NCI-H146 treated with DMSO at 0.1 percent for 48 hours (cell line): Measurements from ENCODE around the gene BPIFB3.

ENCODE experiments used
- DNase-seq: peaks from one replicate; lab custom pipeline; 2025; ENCODE audit not compliant: unreplicated experiment; lab: John Stamatoyannopoulos, UW

Gene BPIFB3

DNA sequence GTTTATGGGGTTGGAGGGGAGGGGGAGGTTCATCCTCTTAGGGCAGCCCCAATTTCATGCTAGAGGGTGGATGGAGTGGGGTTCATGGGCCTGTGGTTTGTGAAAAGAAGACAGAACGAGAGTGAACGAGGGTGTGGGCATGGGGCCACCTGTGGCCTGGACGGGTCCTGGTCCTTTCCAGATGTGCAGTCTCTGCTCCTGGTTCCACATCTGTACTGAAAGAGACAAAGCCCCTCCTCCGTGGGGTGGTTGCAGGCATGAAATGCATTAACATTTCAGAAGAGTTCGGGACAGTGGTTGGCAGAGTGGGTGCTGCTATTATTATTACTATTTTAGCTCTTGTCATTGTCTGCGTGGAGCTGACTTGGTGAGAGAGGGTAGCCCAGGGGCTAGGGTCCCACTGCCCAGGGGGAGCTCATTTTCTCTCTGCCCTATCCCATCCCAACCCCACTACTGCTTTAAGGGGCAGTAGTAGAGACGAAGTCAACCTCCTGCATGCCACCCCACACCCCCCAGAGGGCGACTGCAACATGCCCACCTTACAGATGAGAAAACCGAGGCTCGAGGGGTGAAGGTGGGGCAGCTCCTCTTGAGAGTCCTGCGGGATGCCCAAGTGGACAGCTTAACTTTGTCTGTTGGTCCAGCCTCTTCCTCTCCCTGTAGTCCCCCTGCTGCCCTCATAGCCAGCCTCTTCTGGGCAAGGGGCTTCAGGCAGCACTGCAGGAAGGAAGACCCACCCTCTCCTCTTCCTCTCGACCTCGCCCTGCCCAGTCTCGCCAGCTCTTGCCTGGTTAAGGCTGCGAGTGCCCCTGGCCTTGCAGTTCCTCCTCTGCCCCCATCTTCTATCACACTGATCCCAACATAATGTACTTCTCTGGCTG is 37.8 kb upstream of the BPIFB3 start:
- DNase-seq, result no peak

DNA sequence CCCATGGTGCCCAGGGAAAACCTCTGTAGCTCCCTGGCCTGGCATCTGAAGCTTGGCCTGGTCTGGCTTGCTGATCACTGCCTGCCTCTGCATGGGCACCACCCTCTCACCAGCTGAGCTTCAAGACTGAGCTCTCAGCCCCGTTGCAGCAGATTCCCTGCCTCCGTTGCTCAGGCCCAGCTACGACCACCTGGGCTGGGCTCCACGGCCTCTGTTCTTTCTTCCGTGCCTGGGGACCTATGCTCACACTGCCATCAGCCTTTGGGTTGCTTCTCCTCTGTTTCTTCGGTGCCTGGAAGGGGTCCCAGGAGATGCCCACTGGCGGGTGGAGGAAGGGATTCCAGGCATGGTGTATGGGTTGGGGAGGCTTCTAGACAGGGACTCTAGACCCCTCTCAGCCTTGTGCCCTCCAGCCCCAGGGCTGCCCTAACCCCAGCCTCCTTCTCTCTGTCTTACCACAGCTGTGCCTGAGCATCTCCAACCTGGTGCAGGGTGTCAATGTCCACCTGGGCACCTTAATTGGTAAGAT is 37.1 kb upstream of the BPIFB3 start:
- DNase-seq, result no peak

DNA sequence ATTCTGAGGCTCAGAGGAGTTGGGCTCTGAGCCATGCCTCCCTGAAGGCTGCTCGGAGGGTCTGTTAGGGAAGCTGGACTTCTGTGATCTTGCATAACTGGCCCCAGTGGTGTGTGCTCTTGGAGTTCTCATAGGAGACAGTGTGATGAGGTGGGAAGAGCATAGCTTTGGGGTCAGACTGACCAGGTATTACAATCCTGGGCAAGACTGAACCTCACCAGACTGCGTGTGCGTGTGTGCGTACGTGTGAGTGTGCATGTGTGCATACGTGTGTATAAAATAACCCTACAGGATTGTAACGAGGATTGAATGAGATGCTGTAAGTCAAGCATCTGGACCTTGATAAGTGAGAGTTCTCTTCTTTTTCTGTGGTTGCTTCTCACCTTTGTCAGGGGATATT is 36.2 kb upstream of the BPIFB3 start:
- no peak for DNase-seq

- no peak for DNase-seq
Observed at GRCh38 chr20:33018169-33018931, 35.4 kb upstream of the BPIFB3 start.

- DNase-seq, result no peak
Observed at GRCh38 chr20:33019465-33020277, 34.0 kb upstream of the BPIFB3 start.

DNA sequence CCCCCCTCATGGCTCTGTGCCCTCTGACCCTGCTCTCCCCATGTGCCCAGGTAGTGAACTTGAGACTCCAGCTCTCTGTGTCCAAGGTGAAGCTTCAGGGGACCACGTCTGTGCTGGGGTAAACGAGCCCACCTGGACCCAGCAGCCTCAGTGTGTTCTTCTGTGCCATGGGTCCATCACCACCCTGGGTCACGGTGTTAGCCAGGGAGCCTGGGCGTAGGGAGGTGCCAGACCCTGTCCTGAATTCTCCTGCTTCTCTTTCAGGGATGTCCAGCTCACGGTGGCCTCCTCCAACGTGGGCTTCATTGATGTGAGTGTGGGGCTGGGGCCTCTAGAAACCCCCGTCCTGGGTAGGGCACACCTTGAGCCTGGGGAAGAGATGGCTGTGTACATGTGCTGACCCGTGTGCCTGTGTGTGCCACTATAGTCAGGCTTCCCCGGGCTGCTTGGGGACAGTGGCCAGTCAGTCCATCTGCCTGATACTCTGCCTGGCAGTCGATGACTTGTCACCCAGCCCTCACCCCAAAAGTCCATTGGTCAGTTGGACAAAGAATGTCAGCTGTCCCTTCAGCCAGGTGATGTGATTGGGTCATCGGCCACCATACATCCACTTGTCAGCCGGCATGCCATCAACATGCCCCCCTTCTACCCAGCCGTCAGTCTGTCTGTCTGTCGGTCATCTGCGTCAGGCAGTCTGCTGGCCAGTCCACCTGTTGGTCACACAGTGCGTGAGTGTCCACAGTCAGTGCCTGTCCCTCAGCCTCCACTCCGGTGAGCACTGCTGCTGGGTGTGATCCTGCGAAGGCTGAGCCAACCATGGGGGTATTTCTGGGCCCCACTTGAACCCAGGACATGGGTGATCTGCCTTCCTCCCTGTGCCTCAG is 33.2 kb upstream of the BPIFB3 start:
- DNase-seq, result no peak

DNA sequence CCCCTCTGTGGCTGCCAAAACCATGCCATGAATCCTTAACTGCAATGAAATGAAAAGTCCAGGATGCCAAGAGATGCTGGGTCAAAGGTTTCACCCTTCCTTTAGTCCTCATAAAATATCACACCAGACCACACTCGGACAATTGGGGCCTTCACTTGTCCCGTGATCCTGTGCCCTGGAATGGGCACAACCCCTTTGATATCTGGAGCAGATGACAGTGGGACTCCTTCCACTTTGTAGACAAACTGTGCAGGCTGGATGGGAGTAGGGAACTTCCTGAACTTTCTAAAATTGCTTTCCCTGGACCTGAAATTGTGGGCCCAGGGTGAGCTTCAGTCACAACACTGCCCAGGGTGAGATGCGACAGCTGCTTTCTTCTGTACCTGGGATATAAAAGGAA is 31.8 kb upstream of the BPIFB3 start:
- DNase-seq, result no peak

DNA sequence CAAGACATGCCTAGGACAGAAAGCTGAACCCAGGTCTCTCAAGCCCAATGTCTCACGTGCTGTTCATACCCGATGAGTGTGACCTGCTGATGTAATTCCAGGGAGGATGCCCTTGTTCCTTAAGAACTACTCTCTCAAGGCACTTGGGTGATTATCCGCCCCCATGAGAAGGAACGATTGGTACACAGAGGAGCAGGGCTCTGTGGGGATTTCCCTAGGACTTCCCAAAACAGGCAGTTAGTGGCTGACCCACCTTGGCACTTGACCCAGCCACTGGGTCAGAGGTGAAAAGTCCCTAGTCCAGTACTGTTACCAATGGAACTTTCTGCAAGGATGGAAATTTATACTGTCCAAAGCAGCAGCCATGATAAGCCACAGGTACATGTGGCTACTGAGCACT is 31.4 kb upstream of the BPIFB3 start:
- no peak for DNase-seq

GRCh38 chr20:33022694-33023438 is 30.8 kb upstream of the BPIFB3 start:
- DNase-seq, result no peak

DNA sequence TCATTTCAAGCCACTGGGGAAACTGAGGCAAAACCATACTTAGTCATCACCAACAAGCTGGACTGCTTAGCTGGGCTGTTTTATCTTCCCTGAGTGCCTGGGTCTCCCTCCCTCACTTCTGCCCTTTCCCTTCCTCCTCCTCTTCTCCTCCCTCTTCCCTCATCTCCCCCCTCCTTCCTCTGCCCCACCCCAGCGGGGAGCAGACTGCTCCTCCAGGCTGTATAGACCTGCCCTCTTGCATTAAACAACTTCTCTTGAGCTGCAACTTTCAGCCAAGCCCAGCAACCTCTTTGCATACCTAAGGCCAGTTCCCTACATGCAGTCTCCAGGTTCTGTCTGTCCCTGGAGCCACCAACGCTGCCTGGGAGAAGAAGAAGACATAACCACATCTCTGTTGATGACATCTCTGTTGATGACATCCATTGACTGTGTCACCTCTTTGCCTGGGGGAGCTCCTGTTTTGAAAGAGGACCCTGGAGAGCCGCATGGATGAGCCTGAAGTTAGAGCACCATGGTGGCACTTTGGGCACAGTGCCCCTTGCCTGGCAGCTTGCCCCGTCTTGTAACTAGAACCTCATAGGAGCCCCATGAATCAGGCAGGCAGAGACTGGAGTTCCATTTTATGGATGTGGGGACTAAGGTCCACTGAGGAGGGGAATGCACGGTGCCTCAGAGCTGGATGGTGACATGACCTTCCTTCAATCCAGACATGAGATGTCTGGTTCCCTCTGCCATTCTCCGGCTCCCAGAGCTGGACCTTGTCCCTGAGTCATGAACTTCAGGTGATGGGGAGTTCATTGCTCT is 30.1 kb upstream of the BPIFB3 start:
- DNase-seq, result no peak

DNA sequence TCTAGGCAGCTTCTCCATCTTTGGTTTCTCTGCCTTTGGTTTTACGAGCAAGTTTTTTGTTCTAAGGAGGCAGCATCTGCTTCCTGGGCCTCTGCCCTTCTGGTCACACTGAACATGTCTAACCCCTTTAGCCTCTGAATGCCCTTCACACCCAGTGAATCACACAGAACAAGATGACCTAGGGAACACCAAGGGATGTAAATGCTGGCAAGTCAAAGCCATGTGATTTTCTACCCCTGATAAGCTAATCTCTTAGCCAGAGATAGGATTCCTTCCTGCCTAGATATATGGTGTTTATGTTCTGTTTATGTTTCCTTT is 29.5 kb upstream of the BPIFB3 start:
- DNase-seq, result no peak

DNA sequence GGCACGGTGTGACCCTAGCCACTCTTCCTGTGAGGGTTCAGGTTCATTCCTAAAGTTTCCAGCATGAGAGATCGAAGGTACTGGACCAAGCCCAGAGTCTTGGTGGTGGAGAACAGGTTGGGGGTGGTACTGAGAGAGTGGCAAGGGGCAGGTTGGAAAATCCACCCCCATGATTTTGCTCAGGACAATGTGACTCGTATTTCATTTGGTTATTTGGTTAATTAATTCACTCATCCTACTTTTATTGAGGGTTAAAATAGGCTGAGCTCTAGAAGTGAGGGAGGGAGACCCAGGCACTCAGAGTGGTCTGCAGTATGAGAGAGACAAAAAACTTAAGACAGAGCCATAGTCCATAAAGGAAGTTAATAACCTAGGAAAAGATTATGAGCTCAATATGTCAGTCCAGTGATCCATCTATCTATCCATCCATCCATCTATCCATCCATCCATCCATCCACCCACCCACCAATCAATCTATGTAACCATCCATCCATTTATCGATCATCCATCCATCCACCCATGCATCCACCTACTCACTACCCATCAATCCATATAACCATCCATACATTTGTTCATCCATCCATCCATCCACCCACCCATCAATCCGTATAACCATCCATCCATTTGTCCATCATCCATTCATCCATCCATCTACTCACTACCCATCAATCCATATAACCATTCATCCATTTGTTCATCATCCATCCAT is 28.9 kb upstream of the BPIFB3 start:
- no peak for DNase-seq

DNA sequence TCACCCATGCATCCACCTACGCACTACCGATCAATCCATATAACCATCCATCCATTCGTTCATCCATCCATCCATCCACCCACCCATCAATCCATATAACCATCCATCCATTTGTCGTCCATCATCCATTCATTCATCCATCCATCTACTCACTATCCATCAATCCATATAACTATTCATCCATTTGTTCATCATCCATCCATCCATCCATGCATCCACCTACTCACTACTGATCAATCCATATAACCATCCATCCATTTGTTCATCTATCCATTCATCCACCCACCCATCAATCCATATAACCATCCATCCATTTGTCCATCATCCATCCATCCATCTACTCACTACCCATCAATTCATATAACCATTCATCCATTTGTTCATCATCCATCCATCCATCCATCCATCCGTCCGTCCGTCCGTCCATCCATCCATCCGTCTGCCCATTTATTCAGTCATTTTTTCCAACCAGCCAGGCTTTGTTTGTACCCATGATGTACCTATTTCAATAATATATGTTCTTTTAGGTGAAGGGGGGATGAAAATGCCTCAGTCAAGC is 28.3 kb upstream of the BPIFB3 start:
- DNase-seq, result no peak

GRCh38 chr20:33026072-33026778 is 27.5 kb upstream of the BPIFB3 start:
- no peak for DNase-seq

DNA sequence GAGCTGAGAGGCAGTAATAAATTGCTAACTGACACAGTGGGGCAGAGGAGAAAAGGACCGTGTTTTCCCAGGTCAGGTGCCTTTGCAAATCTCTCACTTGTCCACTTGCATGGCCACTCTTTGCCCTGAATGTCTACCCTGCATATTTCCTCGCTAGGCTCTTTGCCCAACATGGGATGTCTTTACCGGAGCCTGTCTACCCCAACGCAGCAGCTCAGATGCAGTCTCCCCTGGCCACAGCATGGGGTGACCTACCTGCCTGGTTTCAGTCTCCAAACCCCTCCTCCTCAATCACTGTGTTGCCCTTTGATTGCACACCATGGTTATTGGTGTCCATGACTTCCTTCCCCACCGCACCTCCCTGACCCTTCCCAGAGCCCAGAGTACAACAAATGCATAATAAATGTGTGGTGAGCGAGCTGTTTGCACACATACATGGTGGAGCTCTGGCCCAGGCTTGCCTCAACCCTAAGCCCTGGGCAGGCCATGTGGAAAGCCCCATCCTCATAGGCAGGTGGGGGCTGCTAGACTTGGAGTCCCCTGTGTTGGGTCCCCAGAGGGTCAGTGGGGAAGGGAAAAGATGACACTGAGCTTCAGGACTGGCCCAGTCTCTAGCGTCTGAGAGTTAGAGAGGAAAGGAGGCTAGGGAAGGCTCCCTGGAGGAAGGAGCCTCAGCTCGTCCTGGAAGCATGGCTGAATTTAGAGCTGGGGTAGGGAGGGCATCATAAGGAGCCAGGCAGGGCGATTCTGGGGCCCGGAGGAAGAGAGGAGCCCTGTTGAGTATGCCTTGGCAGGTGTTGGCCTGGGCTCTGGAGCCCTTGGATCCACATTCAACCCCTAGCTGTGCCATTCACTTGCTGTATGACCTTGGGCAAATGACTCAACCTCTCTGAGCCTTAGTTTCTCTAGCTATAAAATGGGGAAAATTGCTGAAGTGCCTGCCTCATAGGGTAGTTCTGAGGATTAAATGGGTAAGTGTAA is 26.6 kb upstream of the BPIFB3 start:
- DNase-seq, result no peak
